NK-92 (cell line): ENCODE data around the gene MORN4.
"Not testable (repeated sequence)": the region's sequence is repeated elsewhere in the genome, so short reads cannot be mapped to it uniquely, and the experiment has no call there.

Experiments
- DNase-seq: peaks from one replicate; lab custom pipeline; 2025; ENCODE audit not compliant: unreplicated experiment; lab: John Stamatoyannopoulos, UW

MORN4 gene

DNA sequence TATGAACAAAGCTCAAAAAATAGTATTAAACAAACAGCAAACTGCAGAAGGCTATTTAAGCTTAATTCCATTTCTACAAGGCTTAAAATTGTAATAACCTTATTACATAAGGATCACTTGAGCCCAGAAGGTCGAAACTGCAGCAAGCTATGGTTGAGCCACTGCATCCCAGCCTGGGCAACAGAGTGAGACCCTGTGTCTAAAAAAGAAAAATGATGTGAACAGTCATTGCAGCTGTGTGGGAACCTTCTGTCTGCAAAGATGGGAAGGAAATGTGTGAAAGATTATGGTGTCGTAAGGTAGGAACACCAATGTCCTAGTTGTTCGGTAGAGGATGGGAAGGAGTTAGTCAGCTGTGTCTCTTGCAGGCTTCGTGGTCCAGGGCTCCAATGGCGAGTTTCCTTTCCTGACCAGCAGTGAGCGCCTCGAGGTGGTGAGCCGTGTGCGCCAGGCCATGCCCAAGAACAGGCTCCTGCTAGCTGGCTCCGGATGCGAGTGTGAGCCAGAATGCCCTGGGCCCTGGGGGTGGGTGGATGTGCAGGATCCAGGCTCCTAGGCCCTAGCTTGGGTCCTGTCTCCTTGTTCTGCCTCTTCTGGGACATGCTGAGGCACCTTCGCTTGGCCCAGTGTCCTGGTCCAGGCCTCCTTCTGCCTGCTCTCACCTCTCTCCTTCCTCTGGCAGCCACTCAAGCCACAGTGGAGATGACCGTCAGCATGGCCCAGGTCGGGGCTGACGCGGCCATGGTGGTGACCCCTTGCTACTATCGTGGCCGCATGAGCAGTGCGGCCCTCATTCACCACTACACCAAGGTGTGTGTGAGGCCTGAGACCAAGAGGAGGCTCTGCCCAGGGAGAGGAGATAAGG, 34.7 kb downstream of the MORN4 start:
- no peak for DNase-seq

DNA sequence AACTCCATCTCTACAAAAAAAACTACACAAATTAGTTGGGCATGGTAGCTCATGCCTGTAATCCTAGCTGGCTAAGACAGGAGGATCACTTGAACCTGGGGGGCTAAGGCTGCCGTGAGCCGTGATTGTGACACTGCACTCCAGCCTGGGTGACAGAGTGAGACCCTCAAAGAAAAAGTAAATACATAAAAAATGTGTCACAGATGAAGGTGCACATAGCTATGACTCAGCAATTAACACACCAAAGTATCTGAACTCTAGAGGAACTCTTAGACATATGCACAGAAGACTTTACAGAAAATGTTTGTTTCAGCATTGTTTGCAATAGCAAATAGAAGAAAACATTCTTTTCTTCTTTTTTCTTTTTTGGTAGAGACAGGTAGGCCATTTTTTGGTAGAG, 35.5 kb downstream of the MORN4 start:
- no peak for DNase-seq

GRCh38 chr10:97596101-97597082, 36.9 kb downstream of the MORN4 start:
- DNase-seq: no peak

DNA sequence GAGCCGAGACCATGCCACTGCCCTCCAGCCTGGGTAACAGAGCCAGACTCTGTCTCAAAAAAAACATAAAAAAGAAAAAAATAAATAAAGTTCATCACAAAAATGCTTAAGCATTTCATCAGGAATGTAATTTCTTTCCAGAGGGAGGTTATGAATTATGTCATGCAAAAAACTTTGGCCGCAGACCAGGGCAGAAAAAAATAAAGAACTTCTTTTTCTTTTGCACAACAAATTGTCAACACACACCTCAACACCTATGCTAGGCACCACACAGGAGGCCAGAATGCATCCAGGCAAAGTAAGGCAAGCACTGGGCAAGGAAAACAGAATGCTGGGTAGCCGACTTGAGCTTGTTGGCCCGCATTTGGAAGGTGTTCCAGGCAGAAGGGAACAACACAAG, 39.9 kb downstream of the MORN4 start:
- no peak for DNase-seq

- no peak for DNase-seq
Measured at GRCh38 chr10:97590748-97591495, 42.4 kb downstream of the MORN4 start.

- DNase-seq: no peak
Measured at GRCh38 chr10:97590082-97590747, 43.1 kb downstream of the MORN4 start.

DNA sequence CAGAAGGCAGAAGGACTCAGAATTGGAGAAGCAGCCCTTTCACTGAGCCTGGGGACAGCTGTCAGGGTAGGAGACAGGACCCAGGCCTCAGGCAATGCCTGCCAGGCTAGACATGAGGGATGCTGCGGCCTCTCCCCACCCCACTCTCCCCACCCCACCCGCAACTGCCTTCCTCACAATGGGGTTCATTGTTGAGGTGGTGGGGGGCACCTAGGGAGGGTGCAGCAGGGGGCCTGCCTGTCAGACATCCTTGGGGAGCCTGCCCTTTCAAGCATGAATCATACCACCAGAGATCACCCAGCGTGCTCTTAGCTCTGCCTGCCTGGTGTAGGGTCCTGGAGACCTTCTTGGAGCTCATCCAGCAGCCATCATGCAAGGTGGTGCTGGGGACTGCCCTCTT, 43.8 kb downstream of the MORN4 start, which contains the start of gene C10orf62:
Gene C10orf62, plus strand, starts transcription at position 243 of the 400 bp plus-strand sequence. CDS start 177 bp downstream, outside the sequence.
- no peak for DNase-seq

GRCh38 chr10:97587183-97587582, 46.1 kb downstream of the MORN4 start:
- DNase-seq: no peak

DNA sequence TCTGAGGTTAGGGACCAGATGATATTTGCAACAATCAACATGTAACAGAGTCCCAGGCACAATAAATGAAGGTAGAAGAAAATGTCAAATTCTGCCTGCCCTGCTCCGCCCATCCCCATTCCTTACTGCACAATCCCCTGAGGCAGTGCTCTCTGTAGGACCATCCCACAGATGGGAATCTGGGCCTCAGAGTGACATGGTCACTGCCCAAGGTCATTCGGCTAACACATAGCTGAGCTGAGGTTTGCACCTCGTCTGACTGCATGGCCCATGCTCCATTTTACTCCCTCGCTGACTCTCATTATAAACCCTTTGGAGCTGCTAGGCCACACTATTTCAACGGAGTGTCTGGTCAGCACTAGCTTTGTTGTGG, 47.9 kb downstream of the MORN4 start:
- no peak for DNase-seq

DNA sequence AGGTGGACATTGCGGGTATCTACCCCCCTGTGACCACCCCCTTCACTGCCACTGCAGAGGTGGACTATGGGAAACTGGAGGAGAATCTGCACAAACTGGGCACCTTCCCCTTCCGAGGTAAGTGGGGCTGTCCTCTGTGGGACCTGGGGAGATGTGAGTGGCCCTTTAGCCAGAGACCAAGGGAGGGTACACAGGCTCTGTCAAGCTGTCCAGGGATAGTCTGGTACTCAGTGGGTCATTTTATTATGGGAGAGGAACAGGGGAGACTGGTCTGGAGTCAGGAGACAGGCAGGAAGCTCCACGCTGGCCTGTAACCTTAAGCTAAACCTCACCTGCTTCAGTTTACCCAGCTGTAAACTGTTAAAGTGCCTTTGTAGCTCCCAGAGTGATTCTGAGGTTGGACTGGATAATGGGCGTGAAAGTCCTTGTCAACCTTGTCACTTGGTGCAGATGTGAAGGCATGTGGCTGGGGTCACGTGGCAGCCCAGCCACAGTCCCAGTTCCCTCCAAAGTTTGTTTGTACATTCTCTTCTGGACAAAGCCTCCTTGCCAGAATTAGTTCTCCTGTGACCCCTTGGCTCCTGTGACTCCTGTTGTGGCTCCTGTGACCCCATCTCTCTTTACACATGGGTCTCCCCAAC, 48.4 kb downstream of the MORN4 start:
- no peak for DNase-seq

- no peak for DNase-seq
Measured at GRCh38 chr10:97584060-97584797, 49.1 kb downstream of the MORN4 start, which contains the start of gene HOGA1. Gene HOGA1, plus strand, starts transcription at chr10:97584389. Its CDS starts 315 bp downstream, at chr10:97584704.

DNA sequence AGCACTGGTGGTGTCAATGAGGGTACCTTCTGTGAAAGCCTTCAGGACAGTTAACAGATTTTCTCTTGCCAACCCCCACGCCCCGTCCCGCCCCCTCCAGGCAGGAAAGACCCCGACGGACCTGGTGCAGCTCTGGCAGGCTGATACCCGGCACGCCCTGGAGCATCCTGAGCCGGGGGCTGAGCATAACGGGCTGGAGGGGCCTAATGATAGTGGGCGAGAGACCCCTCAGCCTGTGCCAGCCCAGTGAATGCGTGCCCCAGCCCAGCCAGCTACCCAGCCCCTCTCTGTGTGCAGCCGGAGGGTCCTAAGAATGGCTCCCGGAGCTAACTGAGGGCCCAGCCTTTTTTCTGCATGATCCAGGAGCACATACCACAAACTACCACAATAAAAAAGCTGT, 49.8 kb downstream of the MORN4 start:
- no peak for DNase-seq

GRCh38 chr10:97582169-97582568, 51.1 kb downstream of the MORN4 start:
- no peak for DNase-seq

- DNase-seq: no peak
Measured at GRCh38 chr10:97580421-97581367, 52.6 kb downstream of the MORN4 start.

DNA sequence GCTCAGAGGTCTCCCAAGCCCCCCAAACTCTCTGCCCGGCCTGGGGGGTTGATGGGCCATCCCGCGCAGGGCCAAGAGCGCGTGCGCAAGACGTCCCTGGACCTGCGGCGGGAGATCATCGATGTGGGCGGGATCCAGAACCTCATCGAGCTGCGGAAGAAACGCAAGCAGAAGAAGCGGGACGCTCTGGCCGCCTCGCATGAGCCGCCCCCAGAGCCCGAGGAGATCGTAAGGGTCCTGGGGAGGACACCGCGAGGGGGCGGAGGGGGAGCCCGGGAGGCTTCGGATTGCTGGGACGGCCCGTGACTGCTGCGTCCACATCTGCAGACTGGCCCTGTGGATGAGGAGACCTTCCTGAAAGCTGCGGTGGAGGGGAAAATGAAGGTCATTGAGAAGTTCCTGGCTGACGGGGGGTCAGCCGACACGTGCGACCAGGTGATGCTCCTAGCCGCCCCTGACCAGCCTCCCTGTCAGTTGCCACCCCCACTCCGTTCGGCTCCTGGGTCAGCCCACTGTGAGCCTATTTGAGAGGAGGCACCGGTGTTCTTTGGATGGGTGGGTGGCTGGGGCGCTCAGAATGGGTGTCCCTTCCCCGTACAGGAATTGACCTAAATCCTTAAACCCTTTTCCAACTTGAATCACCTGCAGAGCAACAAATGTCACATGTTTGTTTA, 55.0 kb downstream of the MORN4 start:
- no peak for DNase-seq

GRCh38 chr10:97577701-97578100, 55.6 kb downstream of the MORN4 start:
- DNase-seq: no peak

- not testable (repeated sequence) for DNase-seq
Measured at GRCh38 chr10:97576487-97576886, 56.8 kb downstream of the MORN4 start.
